Suprapubic skin (tissue), 3 donors: ENCODE measurements around the gene CRKL.

Source experiments
- EP300 ChIP-seq: sonication (generic); formaldehyde crosslinking; IDR thresholded peaks from one replicate; pipeline ENCODE4 v1.6.1; 2017; ENCODE audit warnings: antibody characterized with exemption
- POLR2A ChIP-seq, 2 donors: fragments of 450-650 bp; IDR thresholded peaks; one replicate each; pipeline ENCODE4 v1.6.1; 2017; ENCODE audit warnings: antibody characterized with exemption in 2 of 2, mild to moderate bottlenecking in 2 of 2, moderate library complexity in 2 of 2
- TF ChIP-seq, protein P1 (sequence below), 2 donors: fragments of 200-600 bp in 1 of 2; fragments of 450-650 bp in 1 of 2; sonication (generic) in 1 of 2; IDR thresholded peaks; one replicate each; pipeline ENCODE4 v1.5.1; 2016 to 2019; ENCODE audit warnings: antibody characterized with exemption in 2 of 2, mild to moderate bottlenecking in 1 of 2, moderate library complexity in 1 of 2

DNA sequence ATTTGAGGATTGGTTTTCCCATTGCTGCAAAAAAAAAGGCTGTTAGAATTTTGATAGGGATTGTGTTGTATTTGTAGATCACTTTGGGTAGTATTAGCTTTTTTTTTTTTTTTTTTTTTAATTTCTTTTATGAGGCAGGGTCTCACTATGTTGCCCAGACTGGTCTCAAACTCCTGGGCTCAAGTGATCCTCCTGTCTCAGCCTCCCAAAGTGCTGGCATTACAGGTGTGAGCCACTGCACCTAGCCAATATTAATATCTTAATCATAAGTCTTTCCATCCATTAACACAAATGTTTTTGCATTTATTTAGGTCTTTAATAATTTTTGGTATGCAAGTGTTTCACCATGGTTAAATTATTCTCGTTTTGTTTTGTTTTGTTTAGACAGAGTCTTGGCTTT lies 26.8 kb downstream of the CRKL start:
- TF ChIP-seq, protein P1, sequence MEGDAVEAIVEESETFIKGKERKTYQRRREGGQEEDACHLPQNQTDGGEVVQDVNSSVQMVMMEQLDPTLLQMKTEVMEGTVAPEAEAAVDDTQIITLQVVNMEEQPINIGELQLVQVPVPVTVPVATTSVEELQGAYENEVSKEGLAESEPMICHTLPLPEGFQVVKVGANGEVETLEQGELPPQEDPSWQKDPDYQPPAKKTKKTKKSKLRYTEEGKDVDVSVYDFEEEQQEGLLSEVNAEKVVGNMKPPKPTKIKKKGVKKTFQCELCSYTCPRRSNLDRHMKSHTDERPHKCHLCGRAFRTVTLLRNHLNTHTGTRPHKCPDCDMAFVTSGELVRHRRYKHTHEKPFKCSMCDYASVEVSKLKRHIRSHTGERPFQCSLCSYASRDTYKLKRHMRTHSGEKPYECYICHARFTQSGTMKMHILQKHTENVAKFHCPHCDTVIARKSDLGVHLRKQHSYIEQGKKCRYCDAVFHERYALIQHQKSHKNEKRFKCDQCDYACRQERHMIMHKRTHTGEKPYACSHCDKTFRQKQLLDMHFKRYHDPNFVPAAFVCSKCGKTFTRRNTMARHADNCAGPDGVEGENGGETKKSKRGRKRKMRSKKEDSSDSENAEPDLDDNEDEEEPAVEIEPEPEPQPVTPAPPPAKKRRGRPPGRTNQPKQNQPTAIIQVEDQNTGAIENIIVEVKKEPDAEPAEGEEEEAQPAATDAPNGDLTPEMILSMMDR (IDR thresholded peaks at IDR 0.05): no peak
- TF ChIP-seq EP300: no peak
- no peak for TF ChIP-seq POLR2A (IDR thresholded peaks at IDR 0.05)
